Colonic mucosa (tissue), 4 donors: ENCODE measurements around the gene ISG20L2. TPM values are rescaled to one million over a fixed set of nuclear protein-coding genes. Genes with fewer than 3 reads are reported as not detected.

Experiments
- DNase-seq: peaks from one replicate; pipeline ENCODE4 v3.0.0-alpha.2; 2020
- H3K27ac ChIP-seq: fragments of 200-600 bp; one replicate; pipeline ENCODE4 v1.8.0; 2021
- H3K27me3 ChIP-seq: fragments of 200-600 bp; one replicate; pipeline ENCODE4 v1.8.0; 2021
- H3K36me3 ChIP-seq: fragments of 200-600 bp; one replicate; pipeline ENCODE4 v1.8.0; 2021
- H3K4me1 ChIP-seq: fragments of 200-600 bp; one replicate; pipeline ENCODE4 v1.8.0; 2021; ENCODE audit warnings: mild to moderate bottlenecking
- H3K4me3 ChIP-seq: fragments of 200-600 bp; one replicate; pipeline ENCODE4 v1.8.0; 2021
- H3K9ac ChIP-seq, 2 donors: one replicate each; pipeline ENCODE4 v1.7.0; 2013; ENCODE audit warnings: control low read depth in 2 of 2, low read depth in 2 of 2, low read length in 2 of 2
- H3K9me3 ChIP-seq: fragments of 200-600 bp; one replicate; pipeline ENCODE4 v1.8.0; 2021
- CTCF ChIP-seq: fragments of 200-600 bp; IDR thresholded peaks from one replicate; pipeline ENCODE4 v1.8.0; 2022; ENCODE audit warnings: antibody characterized with exemption, mild to moderate bottlenecking
- intact Hi-C: fragments of 100-400 bp; cut with DNase I; formaldehyde crosslinking; loops from one replicate; pipeline ENCODE4 v1.14.1; 2022
- total RNA-seq, 2 donors: library from RNA; stranded (reverse); fragmentation: NEBNext Ultra II Directional in 1 of 2; extraction: Animal tissue kit (Norgen Biotek cat#: 25700) in 1 of 2; gene quantifications; one replicate each; pipeline ENCODE4 v1.2.1, GENCODE V29; 2021
- donor health status: healthy.
- donor health status: DM: no; HTN: no; CAD: no.
- donor health status: DM: no; HTN: no; CAD: no.

ISG20L2 gene
- total RNA-seq, 2 donors from 2014 or later = 23.4 to 30.0 TPM

GRCh38 chr1:156704930-156705320 is 23.6 kb downstream of the ISG20L2 start:
- intact Hi-C loops = no loop called here
- peak; percentile 29 for DNase-seq
- H3K36me3 ChIP-seq = no peaks in the 10 kb centered on the region
- no peak overlapping the region for H3K4me3 ChIP-seq
- H3K9me3 ChIP-seq = no peaks in the 10 kb centered on the region
- TF ChIP-seq CTCF = no peak
- peaks cover 9% of the 10 kb centered on the region for H3K27me3 ChIP-seq
- H3K4me1 ChIP-seq = peaks cover 14% of the 10 kb centered on the region
- peak overlapping the region in 1 of 2 donors; percentile 59 for H3K9ac ChIP-seq
- H3K27ac ChIP-seq = no peak overlapping the region

DNA sequence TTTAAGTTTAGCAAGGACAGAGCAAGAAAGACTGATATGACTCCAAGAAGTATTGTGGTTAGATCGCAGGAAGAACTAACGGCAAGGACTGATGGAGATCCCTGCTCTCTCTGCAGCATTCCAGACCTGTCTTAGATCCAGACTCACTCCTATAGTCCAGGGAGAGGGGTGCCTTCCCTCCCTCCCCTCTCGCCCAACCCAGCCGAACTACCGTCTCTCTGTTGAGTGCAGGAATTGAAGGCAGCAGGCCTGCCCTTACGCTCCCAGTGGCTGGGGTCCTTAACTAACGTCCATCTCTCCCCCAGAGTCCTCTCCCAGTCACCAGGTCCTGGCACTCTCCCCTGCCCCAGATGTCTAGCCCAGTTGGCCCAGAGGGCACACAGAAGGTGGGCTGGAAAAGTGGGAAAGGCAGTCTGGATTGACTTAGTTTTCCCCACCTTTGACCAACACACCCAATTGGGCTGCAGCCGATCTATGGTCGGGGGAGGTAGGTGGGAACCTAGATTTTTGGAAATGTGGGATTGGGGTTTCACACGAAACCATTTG is 24.3 kb downstream of the ISG20L2 start:
- Histone ChIP-seq H3K36me3 (no peaks in the 10 kb centered on the region), H3K27me3 (peaks cover 9% of the 10 kb centered on the region), H3K4me3 (no peak overlapping the region), H3K9me3 (no peaks in the 10 kb centered on the region), H3K4me1 (peaks cover 14% of the 10 kb centered on the region), H3K27ac (no peak overlapping the region), H3K9ac (no peak overlapping the region)
- intact Hi-C loops = no loop called here
- no peak for TF ChIP-seq CTCF
- no peak for DNase-seq

- Histone ChIP-seq H3K9me3 (no peaks in the 10 kb centered on the region), H3K27ac (no peak overlapping the region), H3K4me1 (peaks cover 14% of the 10 kb centered on the region), H3K4me3 (no peak overlapping the region), H3K36me3 (no peaks in the 10 kb centered on the region), H3K9ac (no peak overlapping the region), H3K27me3 (peaks cover 9% of the 10 kb centered on the region)
- intact Hi-C loops = no loop called here
- no peak for TF ChIP-seq CTCF
- DNase-seq = no peak
Measured at GRCh38 chr1:156703741-156704140, 24.8 kb downstream of the ISG20L2 start.

DNA sequence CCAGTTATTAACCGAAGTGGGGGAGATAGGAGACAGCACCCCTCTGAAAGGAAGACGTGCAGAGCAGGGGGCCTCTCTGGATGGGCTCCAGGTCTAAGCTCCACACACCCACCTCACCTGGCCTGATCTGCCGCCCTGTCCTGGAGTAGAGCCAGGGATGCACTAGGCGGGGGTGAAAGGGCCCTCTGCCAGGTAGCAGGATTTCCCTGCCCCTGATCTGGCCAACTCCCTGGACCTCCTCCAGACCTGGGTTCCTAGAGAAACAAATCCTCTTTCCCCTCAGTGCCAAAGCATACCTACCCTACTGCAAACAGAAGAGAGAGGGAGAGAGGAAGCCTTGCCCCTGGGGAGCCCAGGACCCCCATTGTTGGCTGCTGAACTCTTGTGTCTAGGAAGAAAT is 25.2 kb downstream of the ISG20L2 start:
- Histone ChIP-seq H3K9me3 (no peaks in the 10 kb centered on the region), H3K4me1 (peaks cover 14% of the 10 kb centered on the region), H3K36me3 (no peaks in the 10 kb centered on the region), H3K27me3 (peaks cover 9% of the 10 kb centered on the region), H3K9ac (no peak overlapping the region), H3K4me3 (no peak overlapping the region), H3K27ac (no peak overlapping the region)
- TF ChIP-seq CTCF = no peak
- intact Hi-C loops = no loop called here
- DNase-seq = no peak

DNA sequence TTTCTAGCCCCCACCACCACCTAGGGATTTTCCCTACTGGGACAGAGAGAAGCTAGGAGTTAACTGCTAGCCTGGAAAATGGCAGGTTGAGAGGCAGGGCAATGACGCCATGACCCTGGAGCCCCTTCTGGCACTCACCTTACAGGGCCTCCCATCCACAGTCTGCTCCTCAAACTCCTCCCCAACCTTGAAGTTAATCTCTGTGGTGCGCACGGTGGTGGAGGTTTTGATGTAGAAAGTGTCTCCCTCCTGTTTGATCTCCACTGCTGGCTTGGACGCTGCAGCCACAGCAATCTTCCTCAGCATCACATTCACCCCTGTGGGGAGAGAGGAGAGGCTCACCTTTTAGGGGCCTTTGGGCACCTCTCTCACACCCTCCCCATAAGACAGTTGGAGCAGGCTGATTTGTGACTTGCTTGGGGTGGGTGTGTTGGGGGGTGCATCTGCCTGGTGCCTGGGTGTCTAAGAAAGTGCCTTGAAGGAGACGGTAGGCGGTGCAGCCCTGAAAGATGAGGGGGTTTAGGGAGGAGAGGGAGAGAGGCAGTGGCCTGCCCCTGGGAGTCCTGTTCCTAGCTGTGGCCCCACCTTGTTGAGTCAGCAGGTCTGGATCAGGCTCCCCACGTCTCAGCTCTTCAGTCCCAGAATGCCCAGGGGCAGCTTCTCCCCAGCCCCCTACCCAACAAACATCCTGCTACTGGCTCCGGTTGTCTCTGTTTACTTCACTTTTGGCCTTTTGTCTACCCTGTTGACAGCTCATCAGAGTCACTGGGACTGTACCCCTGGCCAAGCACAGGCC is 27.6 kb downstream of the ISG20L2 start:
- no peak for TF ChIP-seq CTCF
- Histone ChIP-seq H3K9ac (no peak overlapping the region), H3K36me3 (no peaks in the 10 kb centered on the region), H3K4me3 (no peak overlapping the region), H3K4me1 (peaks cover 11% of the 10 kb centered on the region), H3K9me3 (no peaks in the 10 kb centered on the region), H3K27me3 (peaks cover 9% of the 10 kb centered on the region), H3K27ac (no peak overlapping the region)
- DNase-seq = no peak
- intact Hi-C loops = no loop called here
